GM23338 (cell line): ENCODE results near the gene IL1RAPL2. TPM values are rescaled to one million over a fixed set of nuclear protein-coding genes. Genes with fewer than 3 reads are reported as not detected.

Experiments used
- EZH2 ChIP-seq: fragments of 200-600 bp; sonication (generic); IDR thresholded peaks from one replicate; pipeline ENCODE4 v1.8.0; 2017; ENCODE audit warnings: antibody characterized with exemption, mild to moderate bottlenecking, low read depth; ENCODE audit not compliant: unreplicated experiment
- POLR2AphosphoS5 ChIP-seq: IDR thresholded peaks from 2 replicates; pipeline ENCODE4 v1.6.1; 2016; ENCODE audit warnings: antibody characterized with exemption, low read depth
- ZNF114 ChIP-seq: fragments of 250-450 bp; sonication (Bioruptor Pico); IDR thresholded peaks from 2 replicates; pipeline ENCODE4 v1.5.0; 2020; ENCODE audit warnings: mild to moderate bottlenecking, moderate library complexity
- ZNF331 ChIP-seq: fragments of 250-450 bp; sonication (Bioruptor Pico); IDR thresholded peaks from 2 replicates; pipeline ENCODE4 v1.5.0; 2020; ENCODE audit warnings: low read depth, mild to moderate bottlenecking, moderate library complexity
- polyA plus RNA-seq: library from polyadenylated mRNA; unstranded; fragments of >200 nt; fragmentation: Nextera tagmentation; extraction: Ambion mirVana; gene quantifications from 2 replicates; pipeline ENCODE4 v1.2.1, GENCODE V29; 2016
- total RNA-seq: library from RNA; depleted of rRNA; stranded (reverse); fragments of >200 nt; shearing (Covaris generic); gene quantifications from 2 replicates; pipeline ENCODE4 v1.2.3, GENCODE V29; 2014
- TF ChIP-seq, protein P1 (sequence below): fragments of 250-450 bp; sonication (Bioruptor Pico); IDR thresholded peaks from 2 replicates; pipeline ENCODE4 v1.5.0; 2020; ENCODE audit warnings: mild to moderate bottlenecking, moderate library complexity
- TF ChIP-seq, protein P2 (sequence below): IDR thresholded peaks from one replicate; pipeline ENCODE4 v1.6.1; 2018; ENCODE audit warnings: antibody characterized with exemption; ENCODE audit not compliant: unreplicated experiment

The IL1RAPL2 gene
- total and polyA plus RNA-seq, 2 experiments from 2014 or later: 0.80 to 0.94 TPM

DNA sequence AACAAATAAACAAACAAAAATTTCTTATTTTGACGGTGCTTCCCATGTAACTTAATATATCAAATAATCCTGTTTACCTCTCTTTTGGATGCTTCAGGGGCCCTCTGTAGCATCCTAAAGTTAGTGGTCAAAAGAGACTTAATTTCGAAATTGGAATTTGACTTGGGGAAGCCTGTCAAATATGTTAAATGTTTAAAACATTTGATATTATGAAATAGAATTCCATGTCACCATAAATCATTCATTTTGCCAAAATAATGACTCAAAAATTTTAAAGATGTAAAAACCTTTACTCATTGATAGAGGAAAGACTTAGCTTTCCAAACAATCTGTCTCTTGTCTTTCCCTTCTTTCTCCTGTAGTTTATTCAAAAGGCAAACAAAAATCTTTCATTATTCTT lies 675.1 kb downstream of the IL1RAPL2 start (continued):
- TF ChIP-seq, protein P1, sequence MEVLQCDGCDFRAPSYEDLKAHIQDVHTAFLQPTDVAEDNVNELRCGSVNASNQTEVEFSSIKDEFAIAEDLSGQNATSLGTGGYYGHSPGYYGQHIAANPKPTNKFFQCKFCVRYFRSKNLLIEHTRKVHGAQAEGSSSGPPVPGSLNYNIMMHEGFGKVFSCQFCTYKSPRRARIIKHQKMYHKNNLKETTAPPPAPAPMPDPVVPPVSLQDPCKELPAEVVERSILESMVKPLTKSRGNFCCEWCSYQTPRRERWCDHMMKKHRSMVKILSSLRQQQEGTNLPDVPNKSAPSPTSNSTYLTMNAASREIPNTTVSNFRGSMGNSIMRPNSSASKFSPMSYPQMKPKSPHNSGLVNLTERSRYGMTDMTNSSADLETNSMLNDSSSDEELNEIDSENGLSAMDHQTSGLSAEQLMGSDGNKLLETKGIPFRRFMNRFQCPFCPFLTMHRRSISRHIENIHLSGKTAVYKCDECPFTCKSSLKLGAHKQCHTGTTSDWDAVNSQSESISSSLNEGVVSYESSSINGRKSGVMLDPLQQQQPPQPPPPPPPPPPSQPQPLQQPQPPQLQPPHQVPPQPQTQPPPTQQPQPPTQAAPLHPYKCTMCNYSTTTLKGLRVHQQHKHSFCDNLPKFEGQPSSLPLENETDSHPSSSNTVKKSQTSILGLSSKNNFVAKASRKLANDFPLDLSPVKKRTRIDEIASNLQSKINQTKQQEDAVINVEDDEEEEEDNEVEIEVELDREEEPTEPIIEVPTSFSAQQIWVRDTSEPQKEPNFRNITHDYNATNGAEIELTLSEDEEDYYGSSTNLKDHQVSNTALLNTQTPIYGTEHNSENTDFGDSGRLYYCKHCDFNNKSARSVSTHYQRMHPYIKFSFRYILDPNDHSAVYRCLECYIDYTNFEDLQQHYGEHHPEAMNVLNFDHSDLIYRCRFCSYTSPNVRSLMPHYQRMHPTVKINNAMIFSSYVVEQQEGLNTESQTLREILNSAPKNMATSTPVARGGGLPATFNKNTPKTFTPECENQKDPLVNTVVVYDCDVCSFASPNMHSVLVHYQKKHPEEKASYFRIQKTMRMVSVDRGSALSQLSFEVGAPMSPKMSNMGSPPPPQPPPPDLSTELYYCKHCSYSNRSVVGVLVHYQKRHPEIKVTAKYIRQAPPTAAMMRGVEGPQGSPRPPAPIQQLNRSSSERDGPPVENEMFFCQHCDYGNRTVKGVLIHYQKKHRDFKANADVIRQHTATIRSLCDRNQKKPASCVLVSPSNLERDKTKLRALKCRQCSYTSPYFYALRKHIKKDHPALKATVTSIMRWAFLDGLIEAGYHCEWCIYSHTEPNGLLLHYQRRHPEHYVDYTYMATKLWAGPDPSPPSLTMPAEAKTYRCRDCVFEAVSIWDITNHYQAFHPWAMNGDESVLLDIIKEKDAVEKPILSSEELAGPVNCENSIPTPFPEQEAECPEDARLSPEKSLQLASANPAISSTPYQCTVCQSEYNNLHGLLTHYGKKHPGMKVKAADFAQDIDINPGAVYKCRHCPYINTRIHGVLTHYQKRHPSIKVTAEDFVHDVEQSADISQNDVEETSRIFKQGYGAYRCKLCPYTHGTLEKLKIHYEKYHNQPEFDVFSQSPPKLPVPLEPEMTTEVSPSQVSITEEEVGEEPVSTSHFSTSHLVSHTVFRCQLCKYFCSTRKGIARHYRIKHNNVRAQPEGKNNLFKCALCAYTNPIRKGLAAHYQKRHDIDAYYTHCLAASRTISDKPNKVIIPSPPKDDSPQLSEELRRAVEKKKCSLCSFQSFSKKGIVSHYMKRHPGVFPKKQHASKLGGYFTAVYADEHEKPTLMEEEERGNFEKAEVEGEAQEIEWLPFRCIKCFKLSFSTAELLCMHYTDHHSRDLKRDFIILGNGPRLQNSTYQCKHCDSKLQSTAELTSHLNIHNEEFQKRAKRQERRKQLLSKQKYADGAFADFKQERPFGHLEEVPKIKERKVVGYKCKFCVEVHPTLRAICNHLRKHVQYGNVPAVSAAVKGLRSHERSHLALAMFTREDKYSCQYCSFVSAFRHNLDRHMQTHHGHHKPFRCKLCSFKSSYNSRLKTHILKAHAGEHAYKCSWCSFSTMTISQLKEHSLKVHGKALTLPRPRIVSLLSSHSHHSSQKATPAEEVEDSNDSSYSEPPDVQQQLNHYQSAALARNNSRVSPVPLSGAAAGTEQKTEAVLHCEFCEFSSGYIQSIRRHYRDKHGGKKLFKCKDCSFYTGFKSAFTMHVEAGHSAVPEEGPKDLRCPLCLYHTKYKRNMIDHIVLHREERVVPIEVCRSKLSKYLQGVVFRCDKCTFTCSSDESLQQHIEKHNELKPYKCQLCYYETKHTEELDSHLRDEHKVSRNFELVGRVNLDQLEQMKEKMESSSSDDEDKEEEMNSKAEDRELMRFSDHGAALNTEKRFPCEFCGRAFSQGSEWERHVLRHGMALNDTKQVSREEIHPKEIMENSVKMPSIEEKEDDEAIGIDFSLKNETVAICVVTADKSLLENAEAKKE (CRISPR knock-in tag): no peak
- TF ChIP-seq ZNF114 (CRISPR knock-in tag): no peak
- TF ChIP-seq ZNF331 (CRISPR knock-in tag): no peak
- TF ChIP-seq, protein P2, sequence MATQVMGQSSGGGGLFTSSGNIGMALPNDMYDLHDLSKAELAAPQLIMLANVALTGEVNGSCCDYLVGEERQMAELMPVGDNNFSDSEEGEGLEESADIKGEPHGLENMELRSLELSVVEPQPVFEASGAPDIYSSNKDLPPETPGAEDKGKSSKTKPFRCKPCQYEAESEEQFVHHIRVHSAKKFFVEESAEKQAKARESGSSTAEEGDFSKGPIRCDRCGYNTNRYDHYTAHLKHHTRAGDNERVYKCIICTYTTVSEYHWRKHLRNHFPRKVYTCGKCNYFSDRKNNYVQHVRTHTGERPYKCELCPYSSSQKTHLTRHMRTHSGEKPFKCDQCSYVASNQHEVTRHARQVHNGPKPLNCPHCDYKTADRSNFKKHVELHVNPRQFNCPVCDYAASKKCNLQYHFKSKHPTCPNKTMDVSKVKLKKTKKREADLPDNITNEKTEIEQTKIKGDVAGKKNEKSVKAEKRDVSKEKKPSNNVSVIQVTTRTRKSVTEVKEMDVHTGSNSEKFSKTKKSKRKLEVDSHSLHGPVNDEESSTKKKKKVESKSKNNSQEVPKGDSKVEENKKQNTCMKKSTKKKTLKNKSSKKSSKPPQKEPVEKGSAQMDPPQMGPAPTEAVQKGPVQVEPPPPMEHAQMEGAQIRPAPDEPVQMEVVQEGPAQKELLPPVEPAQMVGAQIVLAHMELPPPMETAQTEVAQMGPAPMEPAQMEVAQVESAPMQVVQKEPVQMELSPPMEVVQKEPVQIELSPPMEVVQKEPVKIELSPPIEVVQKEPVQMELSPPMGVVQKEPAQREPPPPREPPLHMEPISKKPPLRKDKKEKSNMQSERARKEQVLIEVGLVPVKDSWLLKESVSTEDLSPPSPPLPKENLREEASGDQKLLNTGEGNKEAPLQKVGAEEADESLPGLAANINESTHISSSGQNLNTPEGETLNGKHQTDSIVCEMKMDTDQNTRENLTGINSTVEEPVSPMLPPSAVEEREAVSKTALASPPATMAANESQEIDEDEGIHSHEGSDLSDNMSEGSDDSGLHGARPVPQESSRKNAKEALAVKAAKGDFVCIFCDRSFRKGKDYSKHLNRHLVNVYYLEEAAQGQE: no peak
- no peak for TF ChIP-seq EZH2
- TF ChIP-seq POLR2AphosphoS5: no peak
